ENCODE measurements around the gene EPHA3.

EPHA3 gene

GRCh38 chr3:89107461-89108290, at the start of gene EPHA3:
TSS of gene EPHA3 (plus strand) at chr3:89107621. CDS start at chr3:89107749, 128 bp downstream.
- peak; percentile 9 to 42 for DNase-seq

- DNase-seq: no peak
Observed at GRCh38 chr3:89058371-89058770, 49.0 kb upstream of the EPHA3 start.

GRCh38 chr3:89059211-89059925, 48.1 kb upstream of the EPHA3 start:
- no peak for DNase-seq

GRCh38 chr3:89061259-89061658, 46.2 kb upstream of the EPHA3 start:
- no peak for DNase-seq

- DNase-seq: no peak
Observed at GRCh38 chr3:89067736-89068135, 39.7 kb upstream of the EPHA3 start.

- DNase-seq: no peak
Observed at GRCh38 chr3:89072642-89073041, 34.8 kb upstream of the EPHA3 start.

GRCh38 chr3:89079944-89080343, 27.5 kb upstream of the EPHA3 start:
- DNase-seq: no peak

GRCh38 chr3:89087851-89088250, 19.6 kb upstream of the EPHA3 start:
- DNase-seq: no peak

GRCh38 chr3:89098173-89098572, 9.2 kb upstream of the EPHA3 start:
- DNase-seq: no peak

- DNase-seq: peak; percentile 15 to 61
Observed at GRCh38 chr3:89098964-89099585, 8.3 kb upstream of the EPHA3 start.

GRCh38 chr3:89101251-89101650, 6.2 kb upstream of the EPHA3 start:
- no peak for DNase-seq

GRCh38 chr3:89101921-89102320, 5.5 kb upstream of the EPHA3 start:
- DNase-seq: no peak

GRCh38 chr3:89104499-89104898, 2.9 kb upstream of the EPHA3 start:
- no peak for DNase-seq

GRCh38 chr3:89105503-89105902, 1.9 kb upstream of the EPHA3 start:
- DNase-seq: no peak

- no peak for DNase-seq
Observed at GRCh38 chr3:89108291-89108550, 800 bp downstream of the EPHA3 start.

GRCh38 chr3:89113344-89113743, 5.9 kb downstream of the EPHA3 start:
- no peak for DNase-seq

GRCh38 chr3:89113893-89114840, 6.7 kb downstream of the EPHA3 start:
- DNase-seq: no peak

GRCh38 chr3:89114841-89115223, 7.4 kb downstream of the EPHA3 start:
- DNase-seq: no peak

GRCh38 chr3:89116476-89116875, 9.1 kb downstream of the EPHA3 start:
- DNase-seq: no peak

GRCh38 chr3:89138048-89138447, 30.6 kb downstream of the EPHA3 start:
- DNase-seq: no peak

GRCh38 chr3:89139870-89140269, 32.4 kb downstream of the EPHA3 start:
- DNase-seq: no peak

GRCh38 chr3:89144080-89144479, 36.7 kb downstream of the EPHA3 start:
- DNase-seq: no peak

GRCh38 chr3:89145995-89146394, 38.6 kb downstream of the EPHA3 start:
- no peak for DNase-seq

Measured in inflammatory macrophage treated with lipopolysaccharide for 1 hour (primary cell).